ENCODE data around the gene PAX5. TPM values are rescaled to one million over a fixed set of nuclear protein-coding genes. Genes with fewer than 3 reads are reported as not detected.

The PAX5 gene
- total RNA-seq, 1 donor from 2014 or later: 0.18 TPM

GRCh38 chr9:37038302-37038942, 4.4 kb upstream of the PAX5 start:
- Histone ChIP-seq H3K27me3 (ENCODE audit: low read depth) (peaks cover 98% of the 10 kb centered on the region), H3K9me3 (no peaks in the 10 kb centered on the region), H3K4me1 (peaks cover 47% of the 10 kb centered on the region), H3K27ac (no peak overlapping the region), H3K4me3 (no peak overlapping the region), H3K36me3 (no peaks in the 10 kb centered on the region)
- DNase-seq (no peak), ATAC-seq (no peak)
- intact Hi-C loops (cut with DNase I): no loop called here
- TF ChIP-seq CTCF (IDR thresholded peaks at IDR 0.05): no peak

- intact Hi-C loops (cut with DNase I): no loop called here
- Histone ChIP-seq H3K9me3 (no peaks in the 10 kb centered on the region), H3K4me1 (peaks cover 47% of the 10 kb centered on the region), H3K27ac (no peak overlapping the region), H3K4me3 (peak overlapping the region; percentile 62), H3K27me3 (ENCODE audit: low read depth) (peaks cover 98% of the 10 kb centered on the region), H3K36me3 (no peaks in the 10 kb centered on the region)
- ATAC-seq (peak; percentile 34 to 39), DNase-seq (no peak)
- TF ChIP-seq CTCF (IDR thresholded peaks at IDR 0.05): no peak
Measured at GRCh38 chr9:37037503-37038301, 3.6 kb upstream of the PAX5 start.

GRCh38 chr9:37036776-37037502, 2.9 kb upstream of the PAX5 start:
- intact Hi-C loops (cut with DNase I): no loop called here
- Histone ChIP-seq H3K4me3 (peak overlapping the region; percentile 62), H3K27me3 (ENCODE audit: low read depth) (peaks cover 100% of the 10 kb centered on the region), H3K9me3 (no peaks in the 10 kb centered on the region), H3K4me1 (peaks cover 47% of the 10 kb centered on the region), H3K27ac (no peak overlapping the region), H3K36me3 (no peaks in the 10 kb centered on the region)
- DNase-seq (peak; percentile 61), ATAC-seq (peak; percentile 63 to 84)
- no peak for TF ChIP-seq CTCF (IDR thresholded peaks at IDR 0.05)

GRCh38 chr9:37036371-37036775, 2.3 kb upstream of the PAX5 start:
- H3K27ac ChIP-seq: no peak overlapping the region
- H3K4me1 ChIP-seq: peaks cover 47% of the 10 kb centered on the region
- intact Hi-C loops (cut with DNase I): no loop called here
- DNase-seq: no peak
- no peaks in the 10 kb centered on the region for H3K9me3 ChIP-seq
- ATAC-seq: peak; percentile 18 to 21
- no peaks in the 10 kb centered on the region for H3K36me3 ChIP-seq
- peak overlapping the region; percentile 62 for H3K4me3 ChIP-seq
- H3K27me3 ChIP-seq (ENCODE audit: low read depth): peaks cover 100% of the 10 kb centered on the region
- TF ChIP-seq CTCF (IDR thresholded peaks at IDR 0.05): no peak

- Histone ChIP-seq H3K9me3 (no peaks in the 10 kb centered on the region), H3K4me3 (peak overlapping the region; percentile 62), H3K4me1 (peaks cover 47% of the 10 kb centered on the region), H3K27me3 (ENCODE audit: low read depth) (peaks cover 100% of the 10 kb centered on the region), H3K27ac (no peak overlapping the region), H3K36me3 (no peaks in the 10 kb centered on the region)
- no peak for TF ChIP-seq CTCF (IDR thresholded peaks at IDR 0.05)
- intact Hi-C loops (cut with DNase I): no loop called here
- no peak for ATAC-seq
- no peak for DNase-seq
Measured at GRCh38 chr9:37035648-37036370, 1.7 kb upstream of the PAX5 start.

Measured in lower lobe of right lung (tissue), 2 donors.